GM15510 (cell line): ENCODE results near the gene KPTN.

ENCODE experiments used
- POLR2A ChIP-seq: IDR thresholded peaks from 3 replicates; pipeline ENCODE4 v1.6.1; 2011; ENCODE audit warnings: borderline replicate concordance; ENCODE audit not compliant: insufficient read length; ENCODE audit errors: extremely low read depth

KPTN gene

GRCh38 chr19:47486900-47487299, 2.9 kb upstream of the KPTN start:
- peak; percentile 16 for TF ChIP-seq POLR2A

GRCh38 chr19:47485210-47485609, 1.2 kb upstream of the KPTN start:
- no peak for TF ChIP-seq POLR2A

- no peak for TF ChIP-seq POLR2A
These were observed 819 bp downstream of the KPTN start for GRCh38 chr19:47483200-47483599.

GRCh38 chr19:47481460-47482052, 2.5 kb downstream of the KPTN start:
- TF ChIP-seq POLR2A = no peak

- TF ChIP-seq POLR2A = no peak
These were observed 3.4 kb downstream of the KPTN start for GRCh38 chr19:47480658-47481057.

- TF ChIP-seq POLR2A = no peak
These were observed 4.1 kb downstream of the KPTN start for GRCh38 chr19:47479701-47480503.

GRCh38 chr19:47476438-47476972, 7.5 kb downstream of the KPTN start:
- TF ChIP-seq POLR2A = no peak

- TF ChIP-seq POLR2A = no peak
These were observed 8.6 kb downstream of the KPTN start for GRCh38 chr19:47475465-47475864.

GRCh38 chr19:47473336-47473735, 10.7 kb downstream of the KPTN start:
- no peak for TF ChIP-seq POLR2A

- TF ChIP-seq POLR2A = no peak
These were observed 12.1 kb downstream of the KPTN start, which contains the start of gene SLC8A2 for GRCh38 chr19:47471733-47472457. Gene SLC8A2 (minus strand): TSS chr19:47471893. CDS start chr19:47466403, 5,490 bp downstream.

GRCh38 chr19:47471381-47471732, 12.7 kb downstream of the KPTN start:
- TF ChIP-seq POLR2A = no peak

GRCh38 chr19:47470447-47471195, 13.4 kb downstream of the KPTN start:
- TF ChIP-seq POLR2A = no peak

- no peak for TF ChIP-seq POLR2A
These were observed 14.3 kb downstream of the KPTN start for GRCh38 chr19:47469719-47470118.

- no peak for TF ChIP-seq POLR2A
These were observed 14.7 kb downstream of the KPTN start for GRCh38 chr19:47469363-47469700.

- TF ChIP-seq POLR2A = no peak
These were observed 16.1 kb downstream of the KPTN start for GRCh38 chr19:47467914-47468313.
